ENCODE data around the gene BCL2L11.

- no peak for TF ChIP-seq CTCF (IDR thresholded peaks at IDR 0.05; ENCODE audit: low read depth, low read length)
- no peak for TF ChIP-seq MYC (IDR thresholded peaks at IDR 0.05; ENCODE audit: low read depth, low read length)
Measured at GRCh38 chr2:111184725-111185310, 64.1 kb downstream of the BCL2L11 start.

Data from NB4 (cell line).